HG02938 (cell line): ENCODE data around the gene RAB4A.
"Not testable (repeated sequence)": the region's sequence is repeated elsewhere in the genome, so short reads cannot be mapped to it uniquely, and the experiment has no call there.

ENCODE experiments used
- ATAC-seq: cut with Tn5 transposase; IDR thresholded peaks from one replicate; pipeline ENCODE4 v1.9.1; 2021; ENCODE audit warnings: mild to moderate bottlenecking, moderate library complexity; ENCODE audit not compliant: unreplicated experiment

Gene RAB4A

DNA sequence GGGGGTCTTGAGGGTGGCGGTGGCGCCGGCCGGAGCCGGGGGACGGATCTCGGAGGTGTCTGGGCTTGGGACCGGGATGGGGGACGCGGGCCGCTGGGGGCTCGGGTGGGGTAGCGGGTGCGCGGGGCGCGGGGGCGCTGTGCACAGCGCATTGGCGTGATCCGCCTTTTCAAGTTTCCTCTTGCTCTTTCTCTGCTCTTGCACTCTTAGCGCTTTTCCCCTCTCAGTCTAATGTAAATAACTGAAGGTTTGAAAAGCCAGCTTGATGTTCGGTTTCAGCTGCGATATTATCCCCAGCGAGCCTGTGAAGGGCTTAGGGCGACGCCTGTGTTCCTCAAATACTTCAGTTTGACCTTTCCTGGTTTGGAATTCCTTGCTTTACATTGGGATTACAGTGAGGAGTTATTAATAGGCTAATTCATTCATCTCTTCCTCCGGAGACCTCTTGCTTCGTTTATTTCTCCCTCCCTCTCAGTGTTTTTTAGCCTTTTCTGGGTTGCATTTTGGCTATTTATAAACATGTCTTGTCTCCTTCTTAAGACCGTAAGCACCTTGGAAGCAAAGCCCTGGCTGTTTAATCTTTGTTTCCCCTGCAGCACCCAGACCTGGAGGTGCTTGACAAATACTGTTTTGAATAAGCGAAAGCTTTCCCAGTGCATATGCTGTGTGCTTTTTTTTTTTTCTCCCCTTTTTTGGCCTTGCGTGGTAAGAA, 693 bp downstream of the RAB4A start:
- peak; percentile 50 for ATAC-seq

DNA sequence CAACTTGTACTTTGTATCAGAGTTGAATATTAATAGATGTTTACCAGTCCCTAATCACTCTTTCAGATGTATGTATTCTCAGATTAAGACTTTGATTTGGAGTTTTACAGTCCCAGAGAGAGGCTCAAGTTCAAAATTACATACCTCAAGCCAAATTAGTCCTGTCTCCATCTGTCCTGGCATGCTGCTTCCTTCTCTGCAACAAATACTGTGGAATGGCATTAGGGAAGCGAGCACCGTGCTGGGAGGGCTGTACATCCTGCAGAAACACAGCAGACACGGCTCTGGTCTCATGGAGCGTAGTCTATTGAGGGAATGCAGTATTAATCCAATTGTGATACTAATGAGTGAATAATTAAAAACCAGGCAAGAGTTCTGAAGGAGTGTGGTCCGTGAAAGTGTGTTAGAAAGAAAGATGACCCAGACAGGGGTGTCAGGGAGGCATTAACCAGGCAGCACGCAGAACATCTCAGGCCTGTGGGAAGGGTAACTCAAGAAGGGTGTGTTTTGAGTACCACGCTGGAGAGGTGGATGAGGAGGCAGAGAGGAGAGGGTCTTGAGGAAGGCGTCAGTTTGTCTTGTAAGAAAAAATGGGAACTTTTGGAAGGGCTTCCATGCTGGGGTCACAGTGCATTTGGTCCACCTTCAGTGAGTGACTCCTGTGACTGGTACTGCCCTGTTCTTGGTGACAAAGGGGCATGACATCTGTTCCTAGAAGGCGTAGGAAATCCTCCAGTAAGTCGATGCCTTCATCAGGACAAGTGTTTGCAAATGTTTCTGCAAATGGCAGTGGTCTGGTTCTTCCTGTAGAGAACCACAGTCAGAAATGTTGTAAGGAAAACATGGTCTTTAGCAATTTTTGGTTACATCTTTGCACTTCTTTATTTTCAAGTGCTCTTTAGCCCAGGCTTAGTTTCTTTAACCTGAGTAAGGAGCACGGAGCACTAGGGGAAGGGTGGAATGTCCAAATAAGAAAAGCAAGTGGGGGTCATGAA, 1.6 kb downstream of the RAB4A start:
- ATAC-seq, result no peak

- no peak for ATAC-seq
Measured at GRCh38 chr1:229273507-229274232, 2.8 kb downstream of the RAB4A start.

DNA sequence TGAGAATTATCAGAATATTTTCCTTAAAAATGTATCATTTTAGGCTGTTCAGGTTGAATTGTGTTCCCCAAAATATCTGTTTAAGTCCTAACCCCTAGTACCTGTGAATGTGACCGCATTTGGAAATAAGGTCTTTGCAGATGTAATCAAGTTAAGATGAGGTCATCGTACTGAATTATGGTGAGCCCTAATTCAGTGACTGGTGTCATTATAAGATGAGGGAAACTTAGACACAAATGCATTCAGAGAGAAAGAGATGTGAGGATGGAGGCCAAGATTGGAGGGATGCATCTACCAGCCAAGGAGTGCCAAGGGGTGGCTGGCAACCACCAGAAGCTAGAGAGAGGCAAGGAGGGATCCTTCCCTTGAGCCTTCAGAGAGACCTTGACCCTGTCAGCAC, 4.1 kb downstream of the RAB4A start:
- ATAC-seq, result no peak

- ATAC-seq, result no peak
Measured at GRCh38 chr1:229278120-229278741, 7.3 kb downstream of the RAB4A start.

DNA sequence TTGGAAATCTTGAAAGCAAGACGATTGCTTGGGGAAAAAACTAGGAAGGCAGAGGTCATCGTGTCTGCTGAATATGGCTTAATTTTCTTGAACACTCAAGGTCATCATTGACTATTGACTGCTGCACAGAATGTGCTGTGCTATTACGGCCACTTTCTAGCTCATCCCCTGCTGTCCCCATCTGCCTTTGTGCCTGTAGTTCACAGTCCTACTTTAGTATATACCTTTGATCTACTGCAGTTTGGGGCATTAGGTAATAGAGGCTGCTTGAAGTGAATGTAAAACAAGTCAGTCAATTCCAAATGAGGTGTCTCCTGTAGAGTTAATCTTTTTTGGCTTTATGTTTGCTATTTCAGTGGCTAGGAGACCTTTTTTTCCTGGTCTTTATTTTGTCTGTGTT, 8.3 kb downstream of the RAB4A start:
- no peak for ATAC-seq

DNA sequence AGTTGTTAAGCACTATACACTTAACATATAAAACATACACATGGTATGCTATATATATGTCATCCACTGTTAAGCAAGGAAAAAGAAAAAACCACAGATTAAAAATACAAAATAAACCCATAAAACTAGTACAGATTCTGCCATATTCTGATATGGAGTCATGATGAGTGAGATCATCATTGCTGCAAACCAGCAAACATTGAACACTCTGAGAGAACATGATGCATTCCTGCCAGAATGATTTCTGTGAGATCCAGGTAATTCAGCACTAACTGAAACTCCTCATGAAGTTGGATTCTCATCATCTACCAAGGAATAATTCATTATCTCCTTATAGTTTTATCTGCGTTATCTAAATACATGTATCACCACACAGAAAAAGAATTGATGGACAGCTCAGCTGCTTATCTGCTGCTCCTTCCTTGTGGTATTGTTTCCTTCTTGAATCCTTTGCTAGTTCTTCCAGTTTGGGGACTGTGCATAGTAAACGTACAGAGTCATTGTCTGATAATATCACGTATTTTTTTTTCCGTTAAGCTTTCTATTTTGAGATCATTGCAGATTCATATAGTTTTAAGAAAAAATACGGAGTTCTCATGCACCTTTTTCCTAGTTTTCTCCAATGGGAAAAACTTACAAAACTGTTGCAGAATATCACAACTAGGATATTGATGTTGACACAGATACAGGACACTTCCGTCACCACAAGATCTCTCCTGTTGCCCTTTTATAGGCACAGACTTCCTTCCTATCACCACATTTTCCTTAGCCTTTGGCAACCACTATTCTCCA, 9.3 kb downstream of the RAB4A start:
- no peak for ATAC-seq

DNA sequence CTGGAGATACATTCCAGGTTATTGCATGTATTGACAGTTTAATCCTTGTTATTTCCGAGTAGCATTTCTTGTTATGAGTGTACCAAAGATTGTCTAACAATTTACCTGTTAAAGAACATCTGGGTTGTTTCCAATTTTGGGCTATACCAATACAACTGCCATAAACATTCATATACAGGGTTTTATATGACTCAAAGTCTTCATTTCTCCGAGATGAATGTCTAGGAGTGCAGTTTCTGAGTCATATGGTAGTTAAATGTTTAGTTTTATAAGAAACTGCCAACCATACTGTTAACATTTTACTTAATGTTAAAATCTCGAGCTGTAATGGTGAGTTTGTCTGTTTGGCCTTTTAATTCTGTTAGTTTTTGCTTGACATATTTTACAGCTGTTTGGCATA, 10.0 kb downstream of the RAB4A start:
- no peak for ATAC-seq

DNA sequence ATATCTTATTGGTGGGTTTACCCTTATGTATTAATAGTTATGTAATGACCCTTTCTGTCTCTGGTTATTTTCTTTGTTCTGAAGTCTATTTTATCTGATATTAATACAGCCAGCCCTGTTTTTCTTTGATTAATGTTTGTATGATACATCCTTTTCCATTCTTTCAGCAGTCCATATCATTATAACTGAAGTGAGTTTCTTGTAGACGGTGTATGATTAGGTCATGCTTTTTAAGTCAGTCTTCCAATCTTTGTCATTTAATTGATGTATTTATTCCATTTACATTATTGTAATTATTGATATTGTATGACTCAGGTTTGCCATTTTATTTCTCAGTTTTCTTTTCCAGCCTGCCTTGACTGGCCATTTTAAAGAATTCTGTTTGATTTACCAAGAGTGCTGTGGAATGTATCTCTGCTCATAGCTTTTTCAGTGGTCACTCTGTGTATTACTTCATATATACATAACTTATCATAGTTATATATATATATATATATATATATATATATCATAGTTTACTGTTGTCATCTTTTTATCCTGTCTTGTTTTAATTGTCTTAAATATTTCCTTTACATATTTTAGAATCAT, 10.5 kb downstream of the RAB4A start:
- ATAC-seq, result no peak

DNA sequence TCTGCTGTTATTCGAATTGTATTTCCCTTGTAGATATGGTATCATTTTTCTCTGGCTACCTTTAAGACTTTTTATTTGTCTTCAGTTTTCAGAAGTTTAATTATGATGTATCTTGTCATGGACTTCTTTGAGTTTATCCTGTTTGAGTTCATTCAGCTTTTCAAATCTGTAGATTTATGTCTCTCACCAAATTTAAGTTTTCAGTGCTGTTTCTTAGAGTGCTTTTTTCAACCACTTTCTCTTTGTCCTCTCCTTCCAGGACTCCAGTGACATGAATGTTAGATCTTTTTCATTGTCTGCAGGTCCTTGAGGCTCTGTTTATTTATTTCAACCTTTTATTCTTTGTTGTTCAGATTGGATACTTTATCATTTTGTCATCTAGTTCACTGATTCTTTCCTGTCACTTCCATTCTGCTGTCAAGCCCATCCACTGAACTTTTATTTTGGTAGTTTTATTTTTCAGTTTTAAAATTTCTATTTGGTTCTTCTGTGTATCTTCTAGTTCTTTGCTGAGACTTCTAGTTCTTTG, 11.4 kb downstream of the RAB4A start:
- ATAC-seq, result no peak

GRCh38 chr1:229283183-229283611, 12.3 kb downstream of the RAB4A start:
- ATAC-seq, result no peak

GRCh38 chr1:229284887-229285286, 14.0 kb downstream of the RAB4A start:
- ATAC-seq, result no peak

DNA sequence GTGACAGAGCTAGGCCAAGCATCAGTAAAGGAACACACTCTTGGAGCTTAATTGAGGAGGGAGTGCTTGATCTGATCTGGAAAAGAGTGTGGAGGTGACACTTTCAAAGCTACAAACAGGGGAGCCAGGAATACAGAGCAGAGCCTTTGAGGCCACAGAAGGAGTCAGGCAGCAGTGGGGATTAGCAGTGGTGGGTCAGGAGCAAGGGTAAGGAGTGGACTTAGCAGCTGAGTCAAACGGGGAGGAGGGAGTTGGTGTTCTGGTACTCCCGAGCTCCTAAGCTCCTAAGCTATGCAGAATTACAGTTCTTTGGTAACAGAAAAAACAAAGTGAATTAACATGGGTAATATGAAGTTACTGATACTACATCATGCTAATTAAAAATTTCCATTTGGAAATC, 14.5 kb downstream of the RAB4A start:
- no peak for ATAC-seq

DNA sequence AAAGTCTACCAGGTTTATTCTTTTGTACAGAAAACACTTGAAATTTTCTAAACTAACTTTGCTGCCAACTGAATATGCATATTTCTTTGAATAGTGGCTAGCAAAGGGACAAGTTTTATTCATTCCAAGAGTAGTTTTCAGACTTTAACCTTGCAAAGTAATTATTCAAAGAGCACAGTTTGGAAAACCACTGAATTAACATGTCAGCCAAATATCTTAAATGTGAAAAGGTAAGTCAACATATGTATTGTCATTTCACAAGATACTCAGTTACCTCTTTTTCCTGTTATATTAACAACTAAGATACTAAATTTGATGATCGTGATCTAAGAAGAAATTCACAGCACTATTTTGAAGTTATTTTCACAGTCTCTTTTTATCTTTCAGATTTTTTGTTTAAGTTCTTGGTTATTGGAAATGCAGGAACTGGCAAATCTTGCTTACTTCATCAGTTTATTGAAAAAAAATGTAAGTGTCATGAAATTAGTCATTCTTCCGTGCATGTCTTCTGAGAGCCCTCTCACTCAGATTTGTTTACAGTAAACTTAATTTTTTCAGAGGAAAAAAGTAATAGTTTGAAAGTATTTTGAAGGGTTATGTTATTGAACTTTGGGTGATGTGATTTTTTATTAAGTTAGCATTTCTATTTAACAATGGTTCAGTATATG, 15.3 kb downstream of the RAB4A start:
- ATAC-seq, result no peak

DNA sequence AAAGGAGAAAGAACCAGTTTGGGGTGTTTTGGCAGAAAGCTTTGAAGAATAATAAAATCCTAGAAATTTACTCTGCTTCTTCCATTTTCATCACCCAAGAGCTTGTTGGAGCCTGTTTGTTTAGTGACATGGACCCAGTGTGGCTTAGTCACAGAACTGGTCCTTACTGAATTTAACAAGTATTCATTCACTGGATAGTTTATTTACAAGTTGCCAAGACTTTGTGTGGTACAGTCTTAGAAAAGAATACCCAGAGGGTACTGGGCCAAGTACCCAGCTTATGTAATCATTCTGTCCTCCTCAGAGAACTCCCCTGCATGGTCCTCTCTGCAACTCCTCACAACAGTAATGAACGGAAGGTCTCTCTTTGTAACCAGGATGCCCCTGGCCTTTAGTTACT, 16.4 kb downstream of the RAB4A start:
- ATAC-seq, result no peak

- no peak for ATAC-seq
Measured at GRCh38 chr1:229288516-229288915, 17.6 kb downstream of the RAB4A start.

DNA sequence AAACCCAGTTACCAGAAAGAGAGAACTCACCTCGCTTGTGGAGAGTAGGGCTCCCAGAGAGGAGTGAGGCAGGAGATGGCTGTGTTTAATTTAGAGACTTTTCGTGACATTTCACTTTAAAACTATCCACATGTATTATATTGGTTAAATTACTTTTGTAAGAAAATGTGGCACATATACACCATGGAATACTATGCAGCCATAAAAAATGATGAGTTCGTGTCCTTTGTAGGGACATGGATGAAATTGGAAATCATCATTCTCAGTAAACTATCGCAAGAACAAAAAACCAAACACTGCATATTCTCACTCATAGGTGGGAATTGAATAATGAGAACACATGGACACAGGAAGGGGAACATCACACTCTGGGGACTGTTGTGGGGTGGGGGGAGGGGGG, 20.8 kb downstream of the RAB4A start:
- not testable (repeated sequence) for ATAC-seq

DNA sequence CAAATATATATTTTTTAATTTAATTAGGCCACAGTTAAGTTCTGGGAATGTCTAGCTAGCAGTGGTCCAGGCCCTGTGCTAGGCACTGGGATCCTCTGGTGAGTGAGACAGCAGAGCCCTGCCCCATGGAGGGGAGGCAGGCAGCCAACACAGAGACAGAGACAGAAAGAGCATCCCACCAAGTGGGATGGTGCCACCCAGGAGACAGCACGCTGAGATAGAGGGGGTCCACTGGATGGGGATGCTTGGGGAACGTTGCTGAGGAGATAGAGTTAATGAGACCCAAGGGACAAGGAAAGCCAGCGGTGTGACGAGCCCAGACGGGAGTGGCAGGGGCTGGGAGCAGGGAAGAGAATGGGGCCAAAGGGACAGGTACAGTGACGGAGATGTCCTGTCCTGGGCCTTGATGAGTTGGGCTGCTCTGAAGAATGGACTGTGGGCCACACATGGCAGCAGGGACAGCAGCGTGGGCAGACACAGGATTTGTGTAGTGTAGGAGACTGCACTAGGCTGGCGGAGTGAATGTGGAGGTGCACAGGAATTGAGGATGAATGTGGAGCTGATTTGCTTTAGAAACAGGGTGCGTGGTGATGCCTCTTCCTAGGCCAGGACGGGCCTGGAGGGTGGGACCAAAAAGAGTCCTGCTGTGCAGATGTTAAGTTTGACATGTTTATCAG, 22.8 kb downstream of the RAB4A start:
- no peak for ATAC-seq
